Ovary (tissue), 9 donors: ENCODE measurements around the gene FBN3. TPM values are rescaled to one million over a fixed set of nuclear protein-coding genes. Genes with fewer than 3 reads are reported as not detected.

Source experiments
- DNase-seq, 5 donors: peaks; one replicate each; pipeline ENCODE4 v3.0.0-alpha.2; 2019 to 2020
- H3K27ac ChIP-seq, 2 donors: fragments of 200-600 bp; one replicate each; pipeline versions ENCODE4 v1.5.1 to v1.8.0; 2019 to 2022
- H3K27me3 ChIP-seq: fragments of 200-600 bp; one replicate; pipeline ENCODE4 v1.8.0; 2022
- H3K36me3 ChIP-seq: fragments of 200-600 bp; sonication (generic); one replicate; pipeline ENCODE4 v1.5.1; 2019
- H3K4me1 ChIP-seq: one replicate; pipeline ENCODE4 v1.8.1; 2013; ENCODE audit warnings: mild to moderate bottlenecking, moderate library complexity; ENCODE audit not compliant: insufficient read depth
- H3K4me3 ChIP-seq: fragments of 200-600 bp; sonication (generic); one replicate; pipeline ENCODE4 v1.5.1; 2017
- H3K9me3 ChIP-seq, 2 donors: fragments of 200-600 bp in 1 of 2; sonication (generic) in 1 of 2; one replicate each; pipeline versions ENCODE4 v1.5.1 to v1.8.1; 2013 to 2019; ENCODE audit warnings: mild to moderate bottlenecking in 1 of 2, moderate library complexity in 1 of 2
- CTCF ChIP-seq, 3 donors: fragments of 450-650 bp in 2 of 3; fragments of 200-600 bp in 1 of 3; IDR thresholded peaks; one replicate each; pipeline versions ENCODE4 v1.5.1 to v1.8.0; 2016 to 2022; ENCODE audit warnings: antibody characterized with exemption in 3 of 3, mild to moderate bottlenecking in 1 of 3
- EP300 ChIP-seq: sonication (generic); formaldehyde crosslinking; IDR thresholded peaks from one replicate; pipeline ENCODE4 v1.6.1; 2017; ENCODE audit warnings: antibody characterized with exemption
- POLR2A ChIP-seq: fragments of 450-650 bp; IDR thresholded peaks from one replicate; pipeline ENCODE4 v1.6.1; 2017; ENCODE audit warnings: antibody characterized with exemption, mild to moderate bottlenecking, moderate library complexity
- WGBS, 3 donors: extraction: QIAGEN DNeasy Blood & Tissue Kit in 1 of 3; methylation state at CpG; one replicate each; pipeline versions ENCODE4 v1.1.5 to v1.1.7; 2013 to 2017; 5-methylcytosine and 5-hydroxymethylcytosine counted together
- intact Hi-C, 4 donors: fragments of 100-400 bp; cut with DNase I; formaldehyde crosslinking; loops; one replicate each; pipeline versions ENCODE4 v1.11.0 to v1.15.1; 2022 to 2023
- polyA plus RNA-seq, 2 donors: library from polyadenylated mRNA; stranded (reverse); fragments of 200-250 nt in 1 of 2; fragments of 350-450 nt in 1 of 2; fragmentation: Illumina TruSeq in 1 of 2; extraction: RNeasy Lipid Tissue Mini Kit (QIAGEN cat#74804) in 1 of 2; gene quantifications; one replicate each; pipeline ENCODE4 v1.2.3, GENCODE V29; 2013 to 2014
- total RNA-seq, 7 donors: library from RNA; depleted of rRNA in 2 of 7; stranded (reverse); fragments of >200 nt in 2 of 7; fragmentation: NEBNext Ultra II Directional in 3 of 7; extraction: Animal tissue kit (Norgen Biotek cat#: 25700) in 3 of 7; gene quantifications; one replicate each; pipeline versions ENCODE4 v1.1.0 to v1.2.4, GENCODE V29; 2016 to 2023
- donor health status: DM: no; HTN: no; CAD: no; lungs with moderate emphysema.
- donor health status: DM: no; HTN: no; CAD: no.
- donor health status: Bipolar disorder and iron deficiency.
- donor health status: DM: yes; HTN: yes; CAD: no.
- donor health status: DM: no; HTN: no; CAD: no.
- donor health status: DM: yes; HTN: yes; CAD: no.

The FBN3 gene
- total and polyA plus RNA-seq, 9 donors: 0.08 to 0.74 (median 0.25) TPM; not detected in 2

- WGBS, 3 donors: 77 to 87% (median 82%) methylated on average over 19 of the region's 19 CpGs
- Histone ChIP-seq H3K36me3 (no peaks in the 10 kb centered on the region), H3K27ac (no peak overlapping the region), H3K4me1 (no peaks in the 10 kb centered on the region), H3K4me3 (no peak overlapping the region), H3K9me3 (peaks cover 0 to 6% of the 10 kb centered on the region in 2 donors), H3K27me3 (no peaks in the 10 kb centered on the region)
- intact Hi-C loops: no loop called here
- DNase-seq: no peak
- TF ChIP-seq POLR2A (no peak), CTCF (IDR thresholded peaks at IDR 0.05) (no peak), EP300 (no peak)
Measured at GRCh38 chr19:8089664-8090601, 59.5 kb downstream of the FBN3 start.

- H3K4me3 ChIP-seq: no peak overlapping the region
- DNase-seq: no peak
- intact Hi-C loops: no loop called here
- no peak overlapping the region for H3K27ac ChIP-seq
- H3K9me3 ChIP-seq: no peaks in the 10 kb centered on the region
- H3K4me1 ChIP-seq: no peaks in the 10 kb centered on the region
- TF ChIP-seq CTCF (IDR thresholded peaks at IDR 0.05) (no peak), POLR2A (no peak), EP300 (no peak)
- no peaks in the 10 kb centered on the region for H3K27me3 ChIP-seq
- H3K36me3 ChIP-seq: no peaks in the 10 kb centered on the region
- 83 to 87% (median 84%) methylated on average over 8 of the region's 8 CpGs for WGBS, 3 donors
Measured at GRCh38 chr19:8088752-8089663, 60.4 kb downstream of the FBN3 start.

GRCh38 chr19:8087876-8088275 lies 61.5 kb downstream of the FBN3 start:
- TF ChIP-seq CTCF (IDR thresholded peaks at IDR 0.05) (no peak), EP300 (no peak), POLR2A (no peak)
- Histone ChIP-seq H3K4me1 (no peaks in the 10 kb centered on the region), H3K27ac (no peak overlapping the region), H3K4me3 (no peak overlapping the region), H3K36me3 (no peaks in the 10 kb centered on the region), H3K27me3 (no peaks in the 10 kb centered on the region), H3K9me3 (no peaks in the 10 kb centered on the region)
- 94 to 95% (median 94%) methylated on average over 15 of the region's 15 CpGs for WGBS, 3 donors
- DNase-seq: no peak
- intact Hi-C loops: no loop called here

- Histone ChIP-seq H3K27me3 (no peaks in the 10 kb centered on the region), H3K9me3 (no peaks in the 10 kb centered on the region), H3K36me3 (no peaks in the 10 kb centered on the region), H3K4me1 (no peaks in the 10 kb centered on the region), H3K27ac (no peak overlapping the region), H3K4me3 (no peak overlapping the region)
- TF ChIP-seq EP300: no peak
- no peak for TF ChIP-seq POLR2A
- no peak for TF ChIP-seq CTCF (IDR thresholded peaks at IDR 0.05)
- intact Hi-C loops: no loop called here
- no peak for DNase-seq
- 90 to 98% (median 93%) methylated on average over 13 of the region's 13 CpGs for WGBS, 3 donors
Measured at GRCh38 chr19:8086849-8087248, 62.5 kb downstream of the FBN3 start.
